Measurements from ENCODE around the gene CTNNBL1.

- TF ChIP-seq CTCF (conservative IDR thresholded peaks at IDR 0.05; ENCODE audit: low read depth, low read length) (no peak), POLR2A (IDR thresholded peaks at IDR 0.05; ENCODE audit: low read depth, low read length) (no peak), BHLHE40 (IDR thresholded peaks at IDR 0.05; ENCODE audit: low read depth, low read length) (no peak), SMC3 (IDR thresholded peaks at IDR 0.05; ENCODE audit: low read depth, low read length) (no peak)
These were observed 44.8 kb upstream of the CTNNBL1 start for GRCh38 chr20:37649017-37649416.
